Keratinocyte (primary cell): ENCODE measurements around the gene GARNL3. TPM values are rescaled to one million over a fixed set of nuclear protein-coding genes. Genes with fewer than 3 reads are reported as not detected.

ENCODE experiments used
- DNase-seq: peaks from one replicate; pipeline ENCODE4 v3.0.0-alpha.2; 2011; ENCODE audit warnings: low read depth, missing footprints, low spot score
- FAIRE-seq: peaks from 2 replicates; lab custom pipeline; 2011; peaks lifted over from hg19 to GRCh38; lab: Jason Lieb, UNC
- H2AFZ ChIP-seq: 2 replicates; pipeline ENCODE4 v1.6.0; 2012; ENCODE audit warnings: low read length, control low read depth, inconsistent platforms; ENCODE audit not compliant: control insufficient read depth
- H3K27ac ChIP-seq: 2 replicates; pipeline ENCODE4 v1.5.1; 2011; ENCODE audit warnings: low read length; ENCODE audit not compliant: control insufficient read depth, insufficient read depth
- H3K27me3 ChIP-seq: 3 replicates; pipeline ENCODE4 v1.6.0; 2011; ENCODE audit warnings: low read length; ENCODE audit not compliant: control insufficient read depth, insufficient read depth; ENCODE audit errors: extremely low read depth
- H3K36me3 ChIP-seq, 2 experiments: 2 replicates in 1 of 2; 3 replicates in 1 of 2; pipeline ENCODE4 v1.5.1; 2011; ENCODE audit warnings: low read length in 2 of 2, mild to moderate bottlenecking in 1 of 2; ENCODE audit not compliant: control insufficient read depth in 2 of 2, insufficient read depth in 2 of 2; ENCODE audit errors: extremely low read depth in 1 of 2
- H3K4me1 ChIP-seq: 3 replicates; pipeline ENCODE4 v1.5.1; 2011; ENCODE audit warnings: low read length; ENCODE audit not compliant: control insufficient read depth, insufficient read depth; ENCODE audit errors: extremely low read depth
- H3K4me2 ChIP-seq: 3 replicates; pipeline ENCODE4 v1.6.0; 2011; ENCODE audit warnings: low read depth, low read length; ENCODE audit not compliant: control insufficient read depth, insufficient read depth; ENCODE audit errors: extremely low read depth
- H3K4me3 ChIP-seq, 3 experiments: fragments of 200-600 bp in 1 of 3; sonication (generic) in 1 of 3; 2 replicates in 2 of 3; 3 replicates in 1 of 3; pipeline ENCODE4 v1.5.1; 2011 to 2016; ENCODE audit warnings: low read length in 3 of 3, mild to moderate bottlenecking in 3 of 3, control low read depth in 2 of 3, inconsistent platforms in 1 of 3, low read depth in 1 of 3, mixed read lengths in 1 of 3, mixed run types in 1 of 3, moderate library complexity in 1 of 3; ENCODE audit not compliant: control insufficient read depth in 2 of 3, insufficient read depth in 2 of 3; ENCODE audit errors: extremely low read depth in 1 of 3
- H3K79me2 ChIP-seq: 2 replicates; pipeline ENCODE4 v1.6.0; 2012; ENCODE audit warnings: low read length; ENCODE audit not compliant: control insufficient read depth, insufficient read depth
- H3K9ac ChIP-seq: 3 replicates; pipeline ENCODE4 v1.6.0; 2011; ENCODE audit warnings: low read length; ENCODE audit not compliant: control insufficient read depth, insufficient read depth; ENCODE audit errors: extremely low read depth
- H3K9me1 ChIP-seq: 3 replicates; pipeline ENCODE4 v1.6.0; 2011; ENCODE audit warnings: low read length; ENCODE audit not compliant: control insufficient read depth, insufficient read depth; ENCODE audit errors: extremely low read depth
- H3K9me3 ChIP-seq: 2 replicates; pipeline ENCODE4 v1.5.1; 2012; ENCODE audit warnings: low read depth, low read length; ENCODE audit not compliant: control insufficient read depth
- H4K20me1 ChIP-seq: 3 replicates; pipeline ENCODE4 v1.6.0; 2011; ENCODE audit warnings: low read length; ENCODE audit not compliant: control insufficient read depth, insufficient read depth; ENCODE audit errors: extremely low read depth
- EZH2 ChIP-seq: IDR thresholded peaks from one replicate; pipeline ENCODE4 v1.6.1; 2012; ENCODE audit warnings: inconsistent platforms, mild to moderate bottlenecking, low read length, moderate library complexity
- dilution Hi-C: fragments of 300-500 bp; cut with MboI; formaldehyde crosslinking; loops from one replicate; pipeline ENCODE4 v1.7.0; 2020; ENCODE audit warnings: low sequenced_read_pairs; ENCODE audit not compliant: extremely low pct_ligation_motif_present
- polyA plus RNA-seq, 5 experiments: library from polyadenylated mRNA; depleted of rRNA in 3 of 5; stranded (reverse) in 3 of 5; stranded (forward) in 1 of 5; unstranded in 1 of 5; fragments of >200 nt; gene quantifications; 1 replicate in 1 of 5; 2 replicates in 3 of 5; 3 replicates in 1 of 5; pipeline versions ENCODE4 v1.2.1 to v1.2.3, GENCODE V29; 2011 to 2012; ENCODE audit warnings: missing spikeins in 2 of 5, low read depth in 1 of 5, low replicate concordance in 1 of 5
- TF ChIP-seq, protein P1 (sequence below), 3 experiments: IDR thresholded peaks in 1 of 3; conservative IDR thresholded peaks in 1 of 3; optimal IDR thresholded peaks in 1 of 3; 2 replicates in 2 of 3; 3 replicates in 1 of 3; pipeline versions ENCODE3 to v1.5.1; 2011; ENCODE audit warnings: low read length in 3 of 3, mild to moderate bottlenecking in 3 of 3, moderate library complexity in 2 of 3, control low read depth in 1 of 3, inconsistent platforms in 1 of 3; ENCODE audit not compliant: insufficient read depth in 2 of 3; ENCODE audit errors: extremely low read depth in 1 of 3

The GARNL3 gene
- polyA plus RNA-seq, 1 donor (not counting 4 experiments of a cell fraction or from before 2014, with no cell fraction given): 2.4 TPM

GRCh38 chr9:127347831-127348776 is 83.5 kb downstream of the GARNL3 start:
- Histone ChIP-seq H3K79me2 (no peaks in the 10 kb centered on the region), H3K4me3 (no peak overlapping the region), H3K9ac (no peak overlapping the region), H3K27me3 (no peaks in the 10 kb centered on the region), H4K20me1 (no peaks in the 10 kb centered on the region), H3K4me1 (no peaks in the 10 kb centered on the region), H3K4me2 (no peak overlapping the region), H3K9me3 (no peaks in the 10 kb centered on the region), H3K27ac (no peak overlapping the region), H3K9me1 (no peaks in the 10 kb centered on the region), H3K36me3 (no peaks in the 10 kb centered on the region), H2AFZ (no peak overlapping the region)
- dilution Hi-C loops: no loop called here
- FAIRE-seq: peak; percentile 71
- TF ChIP-seq, protein P1, sequence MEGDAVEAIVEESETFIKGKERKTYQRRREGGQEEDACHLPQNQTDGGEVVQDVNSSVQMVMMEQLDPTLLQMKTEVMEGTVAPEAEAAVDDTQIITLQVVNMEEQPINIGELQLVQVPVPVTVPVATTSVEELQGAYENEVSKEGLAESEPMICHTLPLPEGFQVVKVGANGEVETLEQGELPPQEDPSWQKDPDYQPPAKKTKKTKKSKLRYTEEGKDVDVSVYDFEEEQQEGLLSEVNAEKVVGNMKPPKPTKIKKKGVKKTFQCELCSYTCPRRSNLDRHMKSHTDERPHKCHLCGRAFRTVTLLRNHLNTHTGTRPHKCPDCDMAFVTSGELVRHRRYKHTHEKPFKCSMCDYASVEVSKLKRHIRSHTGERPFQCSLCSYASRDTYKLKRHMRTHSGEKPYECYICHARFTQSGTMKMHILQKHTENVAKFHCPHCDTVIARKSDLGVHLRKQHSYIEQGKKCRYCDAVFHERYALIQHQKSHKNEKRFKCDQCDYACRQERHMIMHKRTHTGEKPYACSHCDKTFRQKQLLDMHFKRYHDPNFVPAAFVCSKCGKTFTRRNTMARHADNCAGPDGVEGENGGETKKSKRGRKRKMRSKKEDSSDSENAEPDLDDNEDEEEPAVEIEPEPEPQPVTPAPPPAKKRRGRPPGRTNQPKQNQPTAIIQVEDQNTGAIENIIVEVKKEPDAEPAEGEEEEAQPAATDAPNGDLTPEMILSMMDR (optimal IDR thresholded peaks at IDR 0.05 in 1 of 3, IDR thresholded peaks at IDR 0.05 in 1 of 3, conservative IDR thresholded peaks at IDR 0.05 in 1 of 3; ENCODE audit: extremely low read depth in 1 of 3, insufficient read depth in 2 of 3, low read length in 3 of 3): peak; percentile 38 to 57 (median 45)
- TF ChIP-seq EZH2: no peak
- DNase-seq: no peak

- no peak for FAIRE-seq
- dilution Hi-C loops: no loop called here
- no peaks in the 10 kb centered on the region for H4K20me1 ChIP-seq
- H3K4me1 ChIP-seq: no peaks in the 10 kb centered on the region
- H3K79me2 ChIP-seq: no peaks in the 10 kb centered on the region
- H2AFZ ChIP-seq: no peak overlapping the region
- H3K4me3 ChIP-seq: no peak overlapping the region
- no peaks in the 10 kb centered on the region for H3K9me1 ChIP-seq
- H3K4me2 ChIP-seq: no peak overlapping the region
- no peak overlapping the region for H3K9ac ChIP-seq
- H3K27ac ChIP-seq: no peak overlapping the region
- no peaks in the 10 kb centered on the region for H3K36me3 ChIP-seq
- no peaks in the 10 kb centered on the region for H3K9me3 ChIP-seq
- DNase-seq: no peak
- no peaks in the 10 kb centered on the region for H3K27me3 ChIP-seq
- no peak for TF ChIP-seq EZH2
- TF ChIP-seq, protein P1 (optimal IDR thresholded peaks at IDR 0.05 in 1 of 3, IDR thresholded peaks at IDR 0.05 in 1 of 3, conservative IDR thresholded peaks at IDR 0.05 in 1 of 3; ENCODE audit: extremely low read depth in 1 of 3, insufficient read depth in 2 of 3, low read length in 3 of 3): no peak
Observed at GRCh38 chr9:127349483-127350113, 85.0 kb downstream of the GARNL3 start.
